Gastroesophageal sphincter (tissue), 3 donors: ENCODE results near the gene UXT.

Experiments used
- EP300 ChIP-seq: sonication (generic); formaldehyde crosslinking; IDR thresholded peaks from one replicate; pipeline ENCODE4 v1.6.1; 2017; ENCODE audit warnings: antibody characterized with exemption, mild to moderate bottlenecking
- POLR2A ChIP-seq, 2 donors: fragments of 450-650 bp; IDR thresholded peaks; one replicate each; pipeline ENCODE4 v1.6.1; 2017; ENCODE audit warnings: antibody characterized with exemption in 2 of 2, mild to moderate bottlenecking in 2 of 2, moderate library complexity in 1 of 2
- POLR2AphosphoS5 ChIP-seq: sonication (generic); formaldehyde crosslinking; IDR thresholded peaks from one replicate; pipeline ENCODE4 v1.6.1; 2017; ENCODE audit warnings: antibody characterized with exemption
- TF ChIP-seq, protein P1 (sequence below), 4 experiments: fragments of 200-600 bp in 2 of 4; fragments of 450-650 bp in 2 of 4; sonication (generic) in 1 of 4; IDR thresholded peaks; one replicate each; pipeline ENCODE4 v1.5.1; 2017 to 2019; ENCODE audit warnings: antibody characterized with exemption in 4 of 4, mild to moderate bottlenecking in 2 of 4, moderate library complexity in 2 of 4

DNA sequence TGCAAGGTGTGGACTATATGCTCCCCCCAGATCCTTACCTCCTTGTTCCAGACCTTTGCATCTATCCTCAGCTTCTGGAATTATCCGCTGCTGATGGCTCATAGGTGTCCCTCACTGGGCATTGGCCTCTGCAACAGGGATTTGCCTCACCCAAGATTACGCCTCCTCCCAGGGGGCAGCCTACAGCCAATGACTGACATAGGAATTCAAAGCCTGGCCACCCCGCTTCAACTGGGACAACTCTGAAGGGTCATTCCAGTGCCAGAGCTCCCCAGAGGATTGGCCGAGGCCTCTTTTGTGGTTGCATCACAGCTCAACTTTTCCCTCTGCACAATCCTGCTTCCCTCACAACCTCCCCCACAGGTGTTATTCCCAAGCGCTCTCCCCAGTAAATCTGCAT lies 44.4 kb downstream of the UXT start:
- TF ChIP-seq, protein P1, sequence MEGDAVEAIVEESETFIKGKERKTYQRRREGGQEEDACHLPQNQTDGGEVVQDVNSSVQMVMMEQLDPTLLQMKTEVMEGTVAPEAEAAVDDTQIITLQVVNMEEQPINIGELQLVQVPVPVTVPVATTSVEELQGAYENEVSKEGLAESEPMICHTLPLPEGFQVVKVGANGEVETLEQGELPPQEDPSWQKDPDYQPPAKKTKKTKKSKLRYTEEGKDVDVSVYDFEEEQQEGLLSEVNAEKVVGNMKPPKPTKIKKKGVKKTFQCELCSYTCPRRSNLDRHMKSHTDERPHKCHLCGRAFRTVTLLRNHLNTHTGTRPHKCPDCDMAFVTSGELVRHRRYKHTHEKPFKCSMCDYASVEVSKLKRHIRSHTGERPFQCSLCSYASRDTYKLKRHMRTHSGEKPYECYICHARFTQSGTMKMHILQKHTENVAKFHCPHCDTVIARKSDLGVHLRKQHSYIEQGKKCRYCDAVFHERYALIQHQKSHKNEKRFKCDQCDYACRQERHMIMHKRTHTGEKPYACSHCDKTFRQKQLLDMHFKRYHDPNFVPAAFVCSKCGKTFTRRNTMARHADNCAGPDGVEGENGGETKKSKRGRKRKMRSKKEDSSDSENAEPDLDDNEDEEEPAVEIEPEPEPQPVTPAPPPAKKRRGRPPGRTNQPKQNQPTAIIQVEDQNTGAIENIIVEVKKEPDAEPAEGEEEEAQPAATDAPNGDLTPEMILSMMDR (IDR thresholded peaks at IDR 0.05) = no peak
- TF ChIP-seq EP300 (no peak), POLR2A (IDR thresholded peaks at IDR 0.05) (no peak), POLR2AphosphoS5 (no peak)
